Measurements from ENCODE around the gene TUBA1A.

DNA sequence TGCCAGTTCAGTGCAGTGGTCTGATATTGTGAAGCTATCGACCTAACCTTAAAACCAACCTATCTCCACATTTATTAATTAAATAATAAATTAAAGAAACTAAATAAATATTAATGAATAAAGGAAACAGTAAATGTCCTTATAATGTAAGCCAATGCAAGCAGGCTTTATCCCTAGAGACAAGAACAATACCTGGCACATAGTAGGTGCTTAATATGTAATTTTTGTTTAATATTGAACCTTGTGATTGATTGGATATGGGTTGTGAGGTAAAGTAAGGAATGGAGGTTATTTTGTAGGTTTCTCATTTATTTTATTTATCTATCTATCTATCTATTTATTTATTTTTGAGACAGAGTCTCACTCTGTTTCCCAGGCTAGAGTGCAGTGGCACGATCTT, 49.9 kb downstream of the TUBA1A start:
- TF ChIP-seq, protein P1, sequence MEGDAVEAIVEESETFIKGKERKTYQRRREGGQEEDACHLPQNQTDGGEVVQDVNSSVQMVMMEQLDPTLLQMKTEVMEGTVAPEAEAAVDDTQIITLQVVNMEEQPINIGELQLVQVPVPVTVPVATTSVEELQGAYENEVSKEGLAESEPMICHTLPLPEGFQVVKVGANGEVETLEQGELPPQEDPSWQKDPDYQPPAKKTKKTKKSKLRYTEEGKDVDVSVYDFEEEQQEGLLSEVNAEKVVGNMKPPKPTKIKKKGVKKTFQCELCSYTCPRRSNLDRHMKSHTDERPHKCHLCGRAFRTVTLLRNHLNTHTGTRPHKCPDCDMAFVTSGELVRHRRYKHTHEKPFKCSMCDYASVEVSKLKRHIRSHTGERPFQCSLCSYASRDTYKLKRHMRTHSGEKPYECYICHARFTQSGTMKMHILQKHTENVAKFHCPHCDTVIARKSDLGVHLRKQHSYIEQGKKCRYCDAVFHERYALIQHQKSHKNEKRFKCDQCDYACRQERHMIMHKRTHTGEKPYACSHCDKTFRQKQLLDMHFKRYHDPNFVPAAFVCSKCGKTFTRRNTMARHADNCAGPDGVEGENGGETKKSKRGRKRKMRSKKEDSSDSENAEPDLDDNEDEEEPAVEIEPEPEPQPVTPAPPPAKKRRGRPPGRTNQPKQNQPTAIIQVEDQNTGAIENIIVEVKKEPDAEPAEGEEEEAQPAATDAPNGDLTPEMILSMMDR (IDR thresholded peaks at IDR 0.05 in 8 of 11, conservative IDR thresholded peaks at IDR 0.05 in 3 of 11), result no peak
- no peak for TF ChIP-seq POLR2AphosphoS5 (IDR thresholded peaks at IDR 0.05)
